Bronchial epithelial cell (primary cell): ENCODE results near the gene COL11A1. TPM values are rescaled to one million over a fixed set of nuclear protein-coding genes. Genes with fewer than 3 reads are reported as not detected.
"Not testable (repeated sequence)": the region's sequence is repeated elsewhere in the genome, so short reads cannot be mapped to it uniquely, and the experiment has no call there.

Source experiments
- DNase-seq: peaks from one replicate; pipeline ENCODE4 v3.0.0-alpha.2; 2010; ENCODE audit warnings: low read depth
- FAIRE-seq: peaks from 2 replicates; lab custom pipeline; 2011; peaks lifted over from hg19 to GRCh38; lab: Jason Lieb, UNC
- H3K27me3 ChIP-seq: 2 replicates; pipeline ENCODE4 v1.5.1; 2011; ENCODE audit warnings: low read length; ENCODE audit not compliant: control insufficient read depth, insufficient read depth
- H3K36me3 ChIP-seq: 2 replicates; pipeline ENCODE4 v1.5.1; 2011; ENCODE audit warnings: low read length; ENCODE audit not compliant: control insufficient read depth, insufficient read depth
- H3K4me3 ChIP-seq: 2 replicates; pipeline ENCODE4 v1.5.1; 2011; ENCODE audit warnings: mild to moderate bottlenecking, low read depth, low read length, control low read depth
- CTCF ChIP-seq: IDR thresholded peaks from 2 replicates; pipeline ENCODE4 v1.5.1; 2011; ENCODE audit warnings: mild to moderate bottlenecking, moderate library complexity, low read length, control low read depth, inconsistent platforms; ENCODE audit not compliant: insufficient read depth, severe bottlenecking
- total RNA-seq: library from RNA; depleted of rRNA; stranded (reverse); fragments of >200 nt; gene quantifications from 2 replicates; pipeline ENCODE4 v1.2.1, GENCODE V29; 2014

The COL11A1 gene
- total RNA-seq, 1 donor from 2014 or later: 0.26 TPM

- DNase-seq: peak; percentile 12
Observed at GRCh38 chr1:102834688-102835320, 273.5 kb downstream of the COL11A1 start.

GRCh38 chr1:102833151-102833550 is 275.2 kb downstream of the COL11A1 start:
- DNase-seq: no peak
- FAIRE-seq: no peak
- no peak for TF ChIP-seq CTCF
- Histone ChIP-seq H3K27me3 (no peaks in the 10 kb centered on the region), H3K36me3 (no peaks in the 10 kb centered on the region), H3K4me3 (no peak overlapping the region)

More at GRCh38 chr1:102834688-102835320, 273.5 kb downstream of the COL11A1 start:
- no peak for TF ChIP-seq CTCF
- no peaks in the 10 kb centered on the region for H3K36me3 ChIP-seq
- H3K27me3 ChIP-seq: no peaks in the 10 kb centered on the region
- FAIRE-seq: no peak
- no peak overlapping the region for H3K4me3 ChIP-seq

- not testable (repeated sequence) for H3K4me3 ChIP-seq, DNase-seq, H3K36me3 ChIP-seq, H3K27me3 ChIP-seq, FAIRE-seq
Observed at GRCh38 chr1:102826706-102827105, 281.6 kb downstream of the COL11A1 start.
